ENCODE data around the gene FAM117B. TPM values are rescaled to one million over a fixed set of nuclear protein-coding genes. Genes with fewer than 3 reads are reported as not detected.
"Not testable (repeated sequence)": the region's sequence is repeated elsewhere in the genome, so short reads cannot be mapped to it uniquely, and the experiment has no call there.

The FAM117B gene
- polyA plus RNA-seq, 4 donors: 28.0 to 36.0 (median 31.7) TPM

GRCh38 chr2:202797944-202798343 lies 163.2 kb downstream of the FAM117B start:
- no peak for DNase-seq (ENCODE audit: low read depth in 4 of 4, low spot score in 3 of 4)

- DNase-seq (ENCODE audit: low read depth in 4 of 4, low spot score in 3 of 4): not testable (repeated sequence)
These were observed 171.1 kb downstream of the FAM117B start for GRCh38 chr2:202805911-202806310.

- DNase-seq (ENCODE audit: low read depth in 4 of 4, low spot score in 3 of 4): peak in 2 of 4 donors; percentile 37 to 53
These were observed 172.8 kb downstream of the FAM117B start for GRCh38 chr2:202807431-202808138.

- DNase-seq (ENCODE audit: low read depth in 4 of 4, low spot score in 3 of 4): no peak
These were observed 174.0 kb downstream of the FAM117B start for GRCh38 chr2:202808754-202809153.

- DNase-seq (ENCODE audit: low read depth in 4 of 4, low spot score in 3 of 4): no peak
These were observed 178.6 kb downstream of the FAM117B start for GRCh38 chr2:202813387-202813786.

- DNase-seq (ENCODE audit: low read depth in 4 of 4, low spot score in 3 of 4): no peak
These were observed 179.5 kb downstream of the FAM117B start for GRCh38 chr2:202814226-202814625.

GRCh38 chr2:202815548-202816360 lies 181.0 kb downstream of the FAM117B start:
- peak in 2 of 4 donors; percentile 44 to 48 for DNase-seq (ENCODE audit: low read depth in 4 of 4, low spot score in 3 of 4)

GRCh38 chr2:202817771-202818170 lies 183.0 kb downstream of the FAM117B start:
- no peak for DNase-seq (ENCODE audit: low read depth in 4 of 4, low spot score in 3 of 4)

GRCh38 chr2:202818321-202818720 lies 183.6 kb downstream of the FAM117B start:
- DNase-seq (ENCODE audit: low read depth in 4 of 4, low spot score in 3 of 4): no peak

Other genes with a start within 250 kb of the FAM117B start
- gene ICA1L, start 236.8 kb downstream of the FAM117B start, polyA plus RNA-seq (ENCODE audit: insufficient read length in 4 of 4): 10 to 100 TPM; 12.3 to 15.8 (median 15.1) TPM

Measured in right renal pelvis (tissue), 4 donors.